NAMALWA (cell line): ENCODE results near the gene PDE6G.

Source experiments
- DNase-seq: peaks from one replicate; pipeline ENCODE4 v3.0.0-alpha.2; 2015; ENCODE audit warnings: low spot score

Gene PDE6G

GRCh38 chr17:81656118-81656743 lies at the start of gene PDE6G:
Gene PDE6G, minus strand, starts transcription at chr17:81656542. Its CDS starts 3,237 bp downstream, at chr17:81653305.
- no peak for DNase-seq

GRCh38 chr17:81705518-81706231 lies 49.3 kb upstream of the PDE6G start:
- DNase-seq, result no peak

DNA sequence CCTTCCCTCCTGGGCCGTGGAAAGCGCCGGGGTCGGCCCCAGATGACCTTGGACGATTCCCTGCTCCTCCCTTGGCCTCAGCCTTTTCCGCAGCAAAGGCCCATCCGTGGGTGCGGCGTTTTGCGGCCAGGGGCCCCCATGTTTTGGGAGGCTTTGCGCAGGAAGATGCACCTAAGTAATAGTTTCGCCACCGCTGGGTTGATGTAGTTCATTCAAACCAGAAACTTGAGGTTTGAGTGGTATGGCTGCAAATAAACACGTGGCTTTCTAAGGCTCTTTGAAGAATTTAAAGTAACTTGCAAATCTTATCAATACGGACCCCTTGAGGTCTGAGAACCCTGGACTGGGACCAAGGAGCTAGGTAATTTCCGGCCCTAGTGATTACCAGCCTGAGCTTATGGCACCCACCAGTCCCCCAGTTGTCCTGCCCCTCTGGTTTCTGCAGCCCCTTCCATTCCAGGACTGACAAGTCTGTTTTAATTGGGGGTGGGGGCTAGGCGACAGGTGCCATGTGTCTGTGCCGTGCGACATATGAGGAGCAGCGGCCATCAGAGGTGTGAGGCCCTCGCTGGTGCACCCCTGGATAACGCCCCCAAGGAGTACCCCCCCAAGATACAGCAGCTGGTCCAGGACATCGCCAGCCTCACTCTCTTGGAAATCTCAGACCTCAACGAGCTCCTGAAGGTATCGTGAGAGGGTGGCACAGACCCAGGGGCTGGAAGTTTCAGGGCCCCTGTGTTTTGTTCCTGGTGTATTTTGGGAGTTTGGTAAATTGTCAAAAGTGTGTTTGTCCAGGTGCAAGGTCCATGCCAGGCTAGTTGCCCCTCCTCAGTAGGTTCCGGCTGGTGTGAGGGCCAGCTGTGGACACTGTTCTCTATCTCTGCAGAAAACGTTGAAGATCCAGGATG lies 47.7 kb upstream of the PDE6G start:
- DNase-seq, result peak; percentile 37

DNA sequence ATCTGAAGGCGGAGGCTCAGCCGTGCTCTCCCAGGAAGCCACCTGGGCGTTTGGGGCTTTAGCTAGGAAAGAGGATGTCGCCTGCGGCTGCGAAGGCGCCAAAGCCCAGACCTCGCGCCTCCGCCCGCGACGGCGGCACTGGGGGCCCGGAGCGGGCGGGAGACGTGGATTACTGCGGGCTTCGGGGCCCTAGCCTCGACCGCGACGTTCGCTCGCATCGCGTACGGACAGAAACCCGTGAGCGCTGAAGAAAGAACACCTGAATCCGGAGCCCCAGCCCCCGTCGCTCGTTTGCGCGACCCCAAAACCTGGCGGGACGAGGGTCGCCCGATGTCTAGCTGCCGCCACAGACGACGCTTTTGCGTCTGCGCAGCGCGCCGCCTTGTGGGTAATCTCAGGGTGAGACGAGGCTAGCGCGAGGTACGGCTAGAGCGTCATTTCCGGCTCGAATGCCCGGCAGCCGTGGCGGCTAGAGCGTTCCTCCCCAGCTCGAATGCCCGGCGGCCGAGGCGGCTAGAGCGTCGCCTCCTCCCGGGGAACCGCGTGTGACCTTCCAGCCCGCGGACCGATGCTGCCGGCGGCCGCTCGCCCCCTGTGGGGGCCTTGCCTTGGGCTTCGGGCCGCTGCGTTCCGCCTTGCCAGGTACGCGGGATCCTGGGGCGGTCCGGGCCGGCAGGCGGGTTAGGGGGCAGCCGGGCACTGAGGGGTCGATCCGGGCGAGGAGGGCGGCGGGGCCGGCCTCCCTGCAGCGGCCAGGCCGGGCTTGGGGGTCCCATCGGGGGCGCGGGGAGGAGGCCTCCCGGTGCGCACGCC lies 46.8 kb upstream of the PDE6G start, which contains the start of gene MRPL12:
TSS of gene MRPL12 (plus strand) at position 434 of the 813 bp plus-strand sequence. CDS start at position 569, 135 bp downstream.
- peak; percentile 95 for DNase-seq

- peak; percentile 64 for DNase-seq
Observed at GRCh38 chr17:81701288-81702071, 45.1 kb upstream of the PDE6G start.

DNA sequence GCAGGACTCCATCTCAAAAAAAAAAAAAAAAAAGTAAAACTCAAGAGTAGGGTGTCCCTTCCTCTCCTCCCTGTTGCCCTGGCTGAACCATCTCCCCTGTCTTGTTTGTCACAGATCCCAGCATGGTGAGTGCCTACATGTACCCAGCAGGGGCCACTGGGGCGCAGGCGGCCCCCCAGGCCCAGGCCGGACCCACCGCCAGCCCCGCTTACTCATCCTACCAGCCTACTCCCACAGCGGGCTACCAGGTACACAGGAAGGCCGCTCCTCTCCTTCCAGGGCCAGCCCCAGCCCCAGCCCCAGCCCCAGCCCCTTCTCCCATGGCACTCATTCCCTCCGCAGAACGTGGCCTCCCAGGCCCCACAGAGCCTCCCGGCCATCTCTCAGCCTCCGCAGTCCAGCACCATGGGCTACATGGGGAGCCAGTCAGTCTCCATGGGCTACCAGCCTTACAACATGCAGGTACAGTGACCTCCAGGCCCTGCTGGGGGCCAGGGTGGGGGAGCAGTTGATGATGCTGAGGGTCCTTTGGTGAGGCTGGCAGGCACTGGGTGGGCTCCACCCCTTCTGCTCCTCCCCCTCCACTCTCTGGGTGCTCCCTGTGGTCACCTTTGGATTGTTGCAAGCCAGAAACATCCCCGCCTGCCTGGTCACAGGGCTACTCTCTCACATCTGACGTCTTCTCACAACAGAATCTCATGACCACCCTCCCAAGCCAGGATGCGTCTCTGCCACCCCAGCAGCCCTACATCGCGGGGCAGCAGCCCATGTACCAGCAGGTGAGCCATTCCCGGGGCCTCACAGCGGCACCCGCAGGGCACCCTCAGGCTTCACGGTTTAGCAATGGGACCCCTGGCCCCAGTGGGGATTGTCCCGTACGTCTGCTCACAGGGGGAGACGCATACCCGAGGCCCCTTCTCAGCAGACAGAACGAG lies 44.3 kb upstream of the PDE6G start:
- no peak for DNase-seq

- DNase-seq, result no peak
Observed at GRCh38 chr17:81697261-81698044, 41.1 kb upstream of the PDE6G start.

- DNase-seq, result no peak
Observed at GRCh38 chr17:81696218-81696941, 40.0 kb upstream of the PDE6G start.

- no peak for DNase-seq
Observed at GRCh38 chr17:81695801-81696200, 39.5 kb upstream of the PDE6G start.

- no peak for DNase-seq
Observed at GRCh38 chr17:81695211-81695610, 38.9 kb upstream of the PDE6G start.

- DNase-seq, result no peak
Observed at GRCh38 chr17:81694810-81695209, 38.5 kb upstream of the PDE6G start.

DNA sequence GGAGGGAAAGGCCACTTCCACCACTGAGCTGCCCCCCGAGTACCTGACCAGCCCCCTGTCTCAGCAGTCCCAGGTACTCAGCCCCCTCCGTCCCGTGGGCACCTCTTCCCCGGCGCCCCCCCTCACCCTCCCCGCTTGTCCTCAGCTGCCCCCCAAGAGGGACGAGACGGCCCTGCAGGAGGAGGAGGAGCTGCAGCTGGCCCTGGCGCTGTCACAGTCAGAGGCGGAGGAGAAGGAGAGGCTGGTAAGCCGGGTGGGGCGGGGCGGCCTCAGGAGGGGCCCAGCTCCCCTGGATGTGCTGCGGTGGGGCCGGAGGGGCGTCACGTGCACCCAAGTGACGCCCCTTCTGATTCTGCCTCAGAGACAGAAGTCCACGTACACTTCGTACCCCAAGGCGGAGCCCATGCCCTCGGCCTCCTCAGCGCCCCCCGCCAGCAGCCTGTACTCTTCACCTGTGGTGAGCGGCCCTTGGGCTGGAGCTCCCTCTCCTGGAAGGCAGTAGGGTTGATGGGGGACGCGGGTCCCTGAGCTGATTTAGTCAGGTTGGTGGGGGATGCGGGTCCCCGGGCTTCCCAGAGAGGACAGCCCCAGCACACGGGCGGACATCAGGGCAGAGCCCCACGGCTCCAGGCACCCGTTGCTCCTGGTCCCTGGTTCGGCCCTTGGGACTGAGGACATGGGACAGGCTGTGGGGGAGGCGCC lies 37.3 kb upstream of the PDE6G start:
- DNase-seq, result peak; percentile 40

DNA sequence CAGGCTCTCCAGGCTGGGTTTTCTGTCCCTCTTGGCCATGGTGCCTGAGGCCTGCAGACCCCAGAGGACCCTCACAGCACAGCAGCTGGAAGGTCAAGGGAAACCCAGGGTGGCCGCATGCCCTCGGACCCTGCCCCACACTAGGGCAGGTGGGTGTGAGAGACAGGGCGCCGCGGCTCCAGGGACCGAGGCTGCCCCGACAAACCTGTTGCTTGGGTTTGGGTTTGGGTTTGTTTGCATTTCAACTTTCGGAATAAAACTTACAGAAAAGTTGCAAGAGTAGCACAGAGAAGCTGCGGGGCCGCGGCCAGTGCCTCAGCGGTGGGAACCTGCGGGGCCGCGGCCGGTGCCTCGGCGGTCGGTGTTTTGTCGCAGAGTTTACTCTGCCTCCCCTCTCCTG lies 35.3 kb upstream of the PDE6G start:
- DNase-seq, result no peak

GRCh38 chr17:81691196-81691595 lies 34.9 kb upstream of the PDE6G start:
- no peak for DNase-seq

DNA sequence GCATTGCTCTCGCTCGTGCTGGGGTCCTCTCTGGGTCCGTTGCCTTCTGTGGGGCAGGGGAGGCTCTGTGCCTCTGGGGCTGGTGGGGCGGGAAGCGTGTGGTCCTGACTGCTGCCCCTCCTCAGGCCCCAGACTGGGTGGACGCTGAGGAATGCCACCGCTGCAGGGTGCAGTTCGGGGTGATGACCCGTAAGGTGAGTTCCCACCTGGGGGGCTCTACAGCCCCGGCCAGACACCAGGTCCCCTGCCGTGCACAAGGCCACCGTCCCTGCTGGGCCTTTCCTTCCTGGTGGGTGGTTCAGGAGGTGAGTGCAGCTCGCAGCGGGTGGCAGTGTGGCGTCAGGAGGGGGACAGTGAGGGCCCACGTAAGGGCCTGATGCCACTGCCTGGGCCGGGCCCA lies 34.2 kb upstream of the PDE6G start:
- no peak for DNase-seq

GRCh38 chr17:81690066-81690465 lies 33.7 kb upstream of the PDE6G start:
- no peak for DNase-seq

- DNase-seq, result no peak
Observed at GRCh38 chr17:81688616-81689015, 32.3 kb upstream of the PDE6G start.
